Fibroblast of lung (primary cell): Measurements from ENCODE around the gene KCNJ14. TPM values are rescaled to one million over a fixed set of nuclear protein-coding genes. Genes with fewer than 3 reads are reported as not detected.

Experiments
- DNase-seq, 2 donors: peaks; one replicate each; pipeline versions ENCODE4 v3.0.0 to v3.0.0-alpha.2; 2010; ENCODE audit warnings: low read depth in 2 of 2
- H2AFZ ChIP-seq: 2 replicates; pipeline ENCODE4 v1.5.1; 2012; ENCODE audit warnings: low read length, control low read depth, inconsistent platforms
- H3K27ac ChIP-seq: 2 replicates; pipeline ENCODE4 v1.5.1; 2011; ENCODE audit warnings: low read length, control low read depth; ENCODE audit not compliant: insufficient read depth
- H3K27me3 ChIP-seq: 2 replicates; pipeline ENCODE4 v1.5.1; 2011; ENCODE audit warnings: mild to moderate bottlenecking, low read length; ENCODE audit not compliant: control insufficient read depth, insufficient read depth
- H3K36me3 ChIP-seq: 2 replicates; pipeline ENCODE4 v1.5.1; 2011; ENCODE audit warnings: low read length; ENCODE audit not compliant: control insufficient read depth, insufficient read depth
- H3K4me1 ChIP-seq: 2 replicates; pipeline ENCODE4 v1.5.1; 2011; ENCODE audit warnings: low read length; ENCODE audit not compliant: control insufficient read depth, insufficient read depth; ENCODE audit errors: extremely low read depth
- H3K4me2 ChIP-seq: 2 replicates; pipeline ENCODE4 v1.5.1; 2011; ENCODE audit warnings: low read length, control low read depth; ENCODE audit not compliant: insufficient read depth; ENCODE audit errors: extremely low read depth
- H3K4me3 ChIP-seq, 4 experiments: fragments of 200-600 bp in 1 of 4; sonication (generic) in 1 of 4; replicated peaks in 1 of 4; 2 replicates each; pipeline ENCODE4 v1.5.1; 2011 to 2016; ENCODE audit warnings: low read length in 4 of 4, low read depth in 3 of 4, mild to moderate bottlenecking in 3 of 4, control low read depth in 2 of 4, inconsistent platforms in 1 of 4, mixed read lengths in 1 of 4; ENCODE audit not compliant: insufficient read depth in 1 of 4; ENCODE audit errors: control extremely low read depth in 1 of 4
- H3K79me2 ChIP-seq: 2 replicates; pipeline ENCODE4 v1.5.1; 2012; ENCODE audit warnings: mild to moderate bottlenecking, low read length, inconsistent platforms; ENCODE audit not compliant: control insufficient read depth, insufficient read depth
- H3K9ac ChIP-seq: 2 replicates; pipeline ENCODE4 v1.5.1; 2011; ENCODE audit warnings: mild to moderate bottlenecking, low read length, control low read depth; ENCODE audit not compliant: insufficient read depth
- H3K9me3 ChIP-seq: 2 replicates; pipeline ENCODE4 v1.5.1; 2012; ENCODE audit warnings: low read depth, low read length; ENCODE audit not compliant: control insufficient read depth, insufficient read depth
- H4K20me1 ChIP-seq: 2 replicates; pipeline ENCODE4 v1.5.1; 2011; ENCODE audit warnings: low read length; ENCODE audit not compliant: control insufficient read depth, insufficient read depth; ENCODE audit errors: extremely low read depth
- EZH2 ChIP-seq: IDR thresholded peaks from 2 replicates; pipeline ENCODE4 v1.5.1; 2012; ENCODE audit warnings: low read length, control low read depth, mild to moderate bottlenecking; ENCODE audit errors: missing control alignments
- polyA plus RNA-seq, 2 donors: library from polyadenylated mRNA; depleted of rRNA in 1 of 2; stranded (reverse) in 1 of 2; unstranded in 1 of 2; fragments of >200 nt; gene quantifications; 2 replicates each; pipeline ENCODE4 v1.2.1, GENCODE V29; 2011 to 2012; ENCODE audit warnings: missing spikeins in 1 of 2
- total RNA-seq: library from RNA; depleted of rRNA; stranded (reverse); fragments of >200 nt; gene quantifications from 2 replicates; pipeline ENCODE4 v1.2.1, GENCODE V29; 2014
- TF ChIP-seq, protein P1 (sequence below), 2 donors: IDR thresholded peaks in 1 of 2; conservative IDR thresholded peaks in 1 of 2; 1 replicate in 1 of 2; 2 replicates in 1 of 2; pipeline ENCODE4 v1.5.1; 2011 to 2012; ENCODE audit warnings: low read length in 2 of 2, control low read depth in 1 of 2, inconsistent platforms in 1 of 2, low read depth in 1 of 2, mild to moderate bottlenecking in 1 of 2

KCNJ14 gene
- total and polyA plus RNA-seq, 2 donors (not counting 1 experiment from before 2014, with no cell fraction given): 0.15 to 0.50 TPM

DNA sequence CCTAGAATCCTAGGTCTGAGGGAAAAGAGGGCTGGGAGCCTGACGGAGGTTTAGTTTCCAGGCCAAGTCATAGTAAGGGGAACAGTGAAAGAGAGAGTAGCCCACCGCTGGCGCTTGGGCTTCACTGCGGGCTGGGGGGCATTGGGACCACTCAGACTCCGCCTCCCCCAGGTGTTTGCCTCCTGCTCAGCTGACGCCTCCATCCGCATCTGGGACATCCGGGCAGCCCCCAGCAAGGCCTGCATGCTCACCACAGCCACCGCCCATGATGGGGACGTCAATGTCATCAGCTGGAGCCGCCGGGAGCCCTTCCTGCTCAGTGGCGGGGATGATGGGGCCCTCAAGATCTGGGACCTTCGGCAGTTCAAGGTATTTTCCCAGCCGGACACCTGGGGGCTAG lies 4.5 kb upstream of the KCNJ14 start:
- Histone ChIP-seq H4K20me1 (no peaks in the 10 kb centered on the region), H3K79me2 (peaks cover 8% of the 10 kb centered on the region), H3K36me3 (peaks cover 27% of the 10 kb centered on the region), H3K27me3 (no peaks in the 10 kb centered on the region), H3K9ac (no peak overlapping the region), H3K27ac (no peak overlapping the region), H3K4me1 (peaks cover 3% of the 10 kb centered on the region), H3K4me3 (no peak overlapping the region), H3K4me2 (no peak overlapping the region), H3K9me3 (no peaks in the 10 kb centered on the region), H2AFZ (no peak overlapping the region)
- no peak for TF ChIP-seq EZH2
- TF ChIP-seq, protein P1, sequence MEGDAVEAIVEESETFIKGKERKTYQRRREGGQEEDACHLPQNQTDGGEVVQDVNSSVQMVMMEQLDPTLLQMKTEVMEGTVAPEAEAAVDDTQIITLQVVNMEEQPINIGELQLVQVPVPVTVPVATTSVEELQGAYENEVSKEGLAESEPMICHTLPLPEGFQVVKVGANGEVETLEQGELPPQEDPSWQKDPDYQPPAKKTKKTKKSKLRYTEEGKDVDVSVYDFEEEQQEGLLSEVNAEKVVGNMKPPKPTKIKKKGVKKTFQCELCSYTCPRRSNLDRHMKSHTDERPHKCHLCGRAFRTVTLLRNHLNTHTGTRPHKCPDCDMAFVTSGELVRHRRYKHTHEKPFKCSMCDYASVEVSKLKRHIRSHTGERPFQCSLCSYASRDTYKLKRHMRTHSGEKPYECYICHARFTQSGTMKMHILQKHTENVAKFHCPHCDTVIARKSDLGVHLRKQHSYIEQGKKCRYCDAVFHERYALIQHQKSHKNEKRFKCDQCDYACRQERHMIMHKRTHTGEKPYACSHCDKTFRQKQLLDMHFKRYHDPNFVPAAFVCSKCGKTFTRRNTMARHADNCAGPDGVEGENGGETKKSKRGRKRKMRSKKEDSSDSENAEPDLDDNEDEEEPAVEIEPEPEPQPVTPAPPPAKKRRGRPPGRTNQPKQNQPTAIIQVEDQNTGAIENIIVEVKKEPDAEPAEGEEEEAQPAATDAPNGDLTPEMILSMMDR (conservative IDR thresholded peaks at IDR 0.05 in 1 of 2, IDR thresholded peaks at IDR 0.05 in 1 of 2; ENCODE audit: low read depth in 1 of 2, low read length in 2 of 2): no peak
- no peak for DNase-seq

DNA sequence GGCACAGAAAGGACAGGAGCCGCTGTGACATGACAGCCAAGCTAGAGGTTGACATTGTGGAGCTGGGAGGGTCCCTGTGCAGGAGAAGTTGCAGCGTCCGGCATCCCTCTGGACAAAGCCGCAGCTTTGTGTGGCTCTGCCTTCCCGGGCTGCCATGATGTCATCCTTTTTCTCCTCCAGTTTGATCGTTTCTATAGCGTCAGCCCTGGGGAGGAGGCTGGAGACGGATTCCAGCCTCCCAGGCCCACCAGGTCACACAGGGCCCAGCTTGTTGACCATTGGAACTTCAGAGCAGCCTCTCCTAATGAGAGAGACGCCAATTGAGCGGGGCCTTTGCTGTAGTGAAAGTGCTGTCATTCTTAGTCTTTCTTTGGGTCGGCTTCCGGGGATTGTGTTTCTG lies 3.8 kb upstream of the KCNJ14 start:
- no peaks in the 10 kb centered on the region for H3K9me3 ChIP-seq
- no peaks in the 10 kb centered on the region for H3K27me3 ChIP-seq
- H4K20me1 ChIP-seq: no peaks in the 10 kb centered on the region
- no peak overlapping the region for H2AFZ ChIP-seq
- peaks cover under 1% of the 10 kb centered on the region for H3K4me1 ChIP-seq
- TF ChIP-seq, protein P1 (conservative IDR thresholded peaks at IDR 0.05 in 1 of 2, IDR thresholded peaks at IDR 0.05 in 1 of 2; ENCODE audit: low read depth in 1 of 2, low read length in 2 of 2): no peak
- TF ChIP-seq EZH2: no peak
- H3K9ac ChIP-seq: no peak overlapping the region
- H3K36me3 ChIP-seq: peaks cover 32% of the 10 kb centered on the region
- no peak overlapping the region for H3K27ac ChIP-seq
- no peak overlapping the region for H3K4me3 ChIP-seq
- no peak for DNase-seq
- H3K79me2 ChIP-seq: peaks cover under 1% of the 10 kb centered on the region
- no peak overlapping the region for H3K4me2 ChIP-seq

DNA sequence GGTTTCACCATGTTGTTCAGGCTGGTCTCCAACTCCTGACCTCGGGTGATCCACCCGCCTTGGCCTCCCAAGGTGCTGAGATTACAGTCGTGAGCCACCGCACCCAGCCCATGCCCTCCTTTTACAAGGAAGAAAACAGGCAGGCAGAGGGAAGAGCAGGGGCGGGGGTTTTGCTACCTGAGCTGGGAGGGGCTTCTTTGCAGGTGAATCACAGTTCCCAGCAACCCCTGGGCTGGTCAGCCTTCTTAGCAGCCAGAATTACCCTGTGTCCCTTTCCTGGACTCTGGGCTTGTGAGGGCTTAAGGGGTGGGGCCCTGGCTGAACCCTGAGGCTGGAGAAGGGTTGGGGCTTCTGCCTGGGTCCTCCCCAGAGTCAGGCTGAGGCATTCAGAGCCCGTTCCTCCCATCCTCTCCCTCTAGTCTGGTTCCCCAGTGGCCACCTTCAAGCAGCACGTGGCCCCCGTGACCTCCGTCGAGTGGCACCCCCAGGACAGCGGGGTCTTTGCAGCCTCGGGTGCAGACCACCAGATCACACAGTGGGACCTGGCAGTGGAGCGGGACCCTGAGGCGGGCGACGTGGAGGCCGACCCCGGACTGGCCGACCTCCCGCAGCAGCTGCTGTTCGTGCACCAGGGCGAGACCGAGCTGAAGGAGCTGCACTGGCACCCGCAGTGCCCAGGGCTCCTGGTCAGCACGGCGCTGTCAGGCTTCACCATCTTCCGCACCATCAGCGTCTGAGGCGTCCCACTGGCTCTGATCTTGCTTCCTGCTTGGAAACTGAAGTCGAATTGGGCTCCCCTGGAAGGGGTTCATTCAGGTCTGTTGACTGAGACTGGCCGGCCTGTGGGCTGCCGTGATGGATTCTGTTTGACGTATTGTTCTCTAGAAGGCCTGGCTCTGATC lies 2.8 kb upstream of the KCNJ14 start:
- H3K9ac ChIP-seq: no peak overlapping the region
- H4K20me1 ChIP-seq: no peaks in the 10 kb centered on the region
- no peaks in the 10 kb centered on the region for H3K9me3 ChIP-seq
- H3K27ac ChIP-seq: no peak overlapping the region
- no peaks in the 10 kb centered on the region for H3K79me2 ChIP-seq
- no peaks in the 10 kb centered on the region for H3K27me3 ChIP-seq
- no peak for TF ChIP-seq EZH2
- TF ChIP-seq, protein P1 (conservative IDR thresholded peaks at IDR 0.05 in 1 of 2, IDR thresholded peaks at IDR 0.05 in 1 of 2; ENCODE audit: low read depth in 1 of 2, low read length in 2 of 2): no peak
- H3K4me2 ChIP-seq: no peak overlapping the region
- DNase-seq: no peak
- peaks cover 32% of the 10 kb centered on the region for H3K36me3 ChIP-seq
- no peak overlapping the region for H2AFZ ChIP-seq
- no peak overlapping the region for H3K4me3 ChIP-seq
- H3K4me1 ChIP-seq: no peaks in the 10 kb centered on the region
